NCI-H1048 (cell line): ENCODE measurements around the gene PSMD10.

Experiments
- DNase-seq: peaks from one replicate; lab custom pipeline; 2025; lab: John Stamatoyannopoulos, UW

The PSMD10 gene

DNA sequence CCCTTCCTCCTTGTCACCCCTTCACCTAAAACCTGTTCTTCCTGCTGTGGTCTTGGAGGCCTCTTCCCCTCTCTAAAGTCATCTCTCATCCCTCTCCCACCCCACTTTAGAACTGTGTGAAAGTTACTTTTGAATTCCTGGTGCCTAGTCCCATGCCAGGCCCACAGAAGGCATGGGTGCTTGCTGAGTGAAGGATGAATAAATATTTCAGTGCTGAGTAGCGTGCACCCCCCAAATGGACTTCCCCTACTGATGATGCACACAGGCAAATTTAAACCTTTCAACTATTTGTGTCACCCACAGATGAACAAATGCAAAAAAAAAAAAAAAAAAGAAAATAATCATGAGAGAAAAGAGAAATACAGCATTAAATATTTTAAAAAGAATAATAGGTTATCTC, 19.8 kb downstream of the PSMD10 start:
- DNase-seq, result no peak

GRCh38 chrX:108070891-108071290, 20.5 kb downstream of the PSMD10 start:
- DNase-seq, result no peak

- DNase-seq, result no peak
Observed at GRCh38 chrX:108068121-108068520, 23.2 kb downstream of the PSMD10 start.

- DNase-seq, result no peak
Observed at GRCh38 chrX:108064613-108065012, 26.7 kb downstream of the PSMD10 start.

- no peak for DNase-seq
Observed at GRCh38 chrX:108064001-108064400, 27.3 kb downstream of the PSMD10 start.

DNA sequence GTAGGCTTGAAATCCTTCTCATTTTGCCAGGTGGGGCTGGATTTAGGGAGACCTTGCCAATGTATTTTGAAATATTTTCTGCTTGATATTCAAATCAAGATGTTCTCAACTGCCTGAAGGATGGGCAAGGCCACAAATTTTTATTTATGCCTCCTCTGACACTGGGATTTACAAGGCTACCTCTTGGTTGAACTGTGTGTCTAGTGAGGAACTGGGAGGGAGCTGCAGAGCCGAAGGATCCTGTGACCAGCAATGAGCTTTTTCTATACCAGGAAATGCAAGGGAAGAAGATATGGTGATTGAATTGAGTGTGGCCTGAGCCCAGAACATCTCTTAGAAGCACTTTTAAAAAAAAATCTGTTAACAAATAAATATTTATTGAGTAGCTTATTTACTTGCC, 31.5 kb downstream of the PSMD10 start:
- no peak for DNase-seq

- DNase-seq, result no peak
Observed at GRCh38 chrX:108055546-108055945, 35.8 kb downstream of the PSMD10 start.

DNA sequence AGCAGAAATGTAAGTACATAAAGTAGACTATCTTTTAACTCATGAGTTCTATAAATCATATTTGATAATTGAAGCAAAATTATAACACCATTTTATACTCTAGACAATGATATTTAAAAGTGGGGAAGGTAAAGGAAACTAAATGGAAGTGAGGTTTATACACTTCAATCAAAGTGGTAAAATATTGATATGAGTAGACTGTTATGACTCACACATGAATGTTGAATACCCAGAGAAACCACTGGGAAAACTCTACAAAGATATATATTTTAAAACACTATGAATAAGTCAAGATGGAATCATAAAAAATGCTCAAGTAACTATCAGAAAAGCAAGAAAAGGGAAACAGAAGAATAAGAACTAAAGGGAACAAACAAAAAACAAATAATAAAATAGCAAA, 38.1 kb downstream of the PSMD10 start:
- DNase-seq, result no peak

DNA sequence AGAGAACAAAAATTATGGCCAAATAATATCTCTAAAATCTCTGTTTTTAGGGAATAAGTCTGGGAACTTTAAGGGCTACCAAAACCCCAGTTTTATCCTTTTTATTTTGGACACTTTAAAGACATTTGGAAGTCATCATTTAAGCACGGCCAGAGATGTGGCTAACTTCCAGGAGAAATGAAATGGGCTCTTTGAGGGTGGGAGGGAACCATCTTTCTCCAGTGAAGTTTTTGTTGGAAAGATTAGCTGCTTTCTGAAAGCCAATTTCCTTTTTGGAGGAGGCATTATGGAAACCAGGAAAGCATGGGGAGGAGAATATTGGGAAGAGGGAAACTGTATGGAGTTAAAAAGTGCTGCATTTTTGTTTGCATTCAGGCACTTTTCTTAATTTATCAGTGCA, 41.7 kb downstream of the PSMD10 start:
- DNase-seq, result no peak

GRCh38 chrX:108044554-108045256, 46.6 kb downstream of the PSMD10 start, which contains the start of gene VSIG1:
Gene VSIG1 (plus strand): TSS chrX:108045065. CDS start chrX:108045131, 66 bp downstream.
- no peak for DNase-seq

- DNase-seq, result no peak
Observed at GRCh38 chrX:108036298-108036973, 54.9 kb downstream of the PSMD10 start.

DNA sequence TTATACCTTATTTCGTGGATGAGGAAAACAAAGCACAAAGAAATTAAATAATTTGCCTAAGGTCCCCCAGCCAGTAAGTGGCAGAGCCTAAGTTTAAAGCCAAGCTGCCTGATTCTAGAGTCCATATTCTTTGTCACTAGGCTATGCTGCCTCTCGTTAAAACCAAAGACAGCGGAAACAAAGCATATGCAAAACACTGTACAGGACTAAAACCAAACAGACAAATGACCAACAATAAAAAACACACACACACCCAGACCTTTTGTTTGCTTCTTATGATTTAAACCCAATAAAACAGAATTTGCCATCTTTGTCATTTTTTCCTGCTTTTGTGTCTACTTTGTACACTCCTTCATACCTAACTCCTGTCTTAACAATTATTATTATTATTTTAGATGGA, 56.6 kb downstream of the PSMD10 start:
- no peak for DNase-seq
